ENCODE results near the gene ITGAL.

The ITGAL gene

GRCh38 chr16:30541502-30542329 is 69.2 kb downstream of the ITGAL start:
- DNase-seq (ENCODE audit: low read depth) = no peak

- DNase-seq (ENCODE audit: low read depth) = no peak
Observed at GRCh38 chr16:30543067-30543466, 70.5 kb downstream of the ITGAL start.

GRCh38 chr16:30546115-30546514 is 73.6 kb downstream of the ITGAL start:
- no peak for DNase-seq (ENCODE audit: low read depth)

- no peak for DNase-seq (ENCODE audit: low read depth)
Observed at GRCh38 chr16:30548416-30549253, 76.1 kb downstream of the ITGAL start.

GRCh38 chr16:30551781-30552180 is 79.2 kb downstream of the ITGAL start:
- no peak for DNase-seq (ENCODE audit: low read depth)

GRCh38 chr16:30552956-30553355 is 80.4 kb downstream of the ITGAL start:
- DNase-seq (ENCODE audit: low read depth) = no peak

GRCh38 chr16:30553393-30553899 is 80.9 kb downstream of the ITGAL start:
- no peak for DNase-seq (ENCODE audit: low read depth)

- no peak for DNase-seq (ENCODE audit: low read depth)
Observed at GRCh38 chr16:30554557-30555314, 82.2 kb downstream of the ITGAL start.

GRCh38 chr16:30555315-30556124 is 83.0 kb downstream of the ITGAL start:
- no peak for DNase-seq (ENCODE audit: low read depth)

- no peak for DNase-seq (ENCODE audit: low read depth)
Observed at GRCh38 chr16:30556125-30556473, 83.6 kb downstream of the ITGAL start.

- DNase-seq (ENCODE audit: low read depth) = no peak
Observed at GRCh38 chr16:30557707-30557956, 85.1 kb downstream of the ITGAL start.

- peak; percentile 97 for DNase-seq (ENCODE audit: low read depth)
Observed at GRCh38 chr16:30557957-30558788, 85.6 kb downstream of the ITGAL start, which contains the start of gene ZNF764. Gene ZNF764, minus strand, starts transcription at chr16:30558374. Its CDS starts 192 bp downstream, at chr16:30558182.

GRCh38 chr16:30558789-30559377 is 86.3 kb downstream of the ITGAL start:
- no peak for DNase-seq (ENCODE audit: low read depth)

- no peak for DNase-seq (ENCODE audit: low read depth)
Observed at GRCh38 chr16:30559690-30560089, 87.1 kb downstream of the ITGAL start.

GRCh38 chr16:30561089-30561816 is 88.7 kb downstream of the ITGAL start:
- DNase-seq (ENCODE audit: low read depth) = no peak

GRCh38 chr16:30562021-30562420 is 89.5 kb downstream of the ITGAL start:
- DNase-seq (ENCODE audit: low read depth) = no peak

- DNase-seq (ENCODE audit: low read depth) = no peak
Observed at GRCh38 chr16:30565526-30565925, 93.0 kb downstream of the ITGAL start.

GRCh38 chr16:30565984-30566383 is 93.4 kb downstream of the ITGAL start:
- DNase-seq (ENCODE audit: low read depth) = no peak

GRCh38 chr16:30566531-30566930 is 94.0 kb downstream of the ITGAL start:
- no peak for DNase-seq (ENCODE audit: low read depth)

Measured in GM04504 (cell line).